AG09319 (cell line): Measurements from ENCODE around the gene CHST5.
"Not testable (repeated sequence)": the region's sequence is repeated elsewhere in the genome, so short reads cannot be mapped to it uniquely, and the experiment has no call there.

Source experiments
- DNase-seq: peaks from one replicate; pipeline ENCODE4 v3.0.0-alpha.2; 2010; ENCODE audit warnings: low read depth; ENCODE audit errors: extremely low read depth
- TF ChIP-seq, protein P1 (sequence below): IDR thresholded peaks from 2 replicates; pipeline ENCODE4 v1.5.1; 2011; ENCODE audit warnings: low read depth, mild to moderate bottlenecking, inconsistent platforms, low read length, moderate library complexity

Gene CHST5

GRCh38 chr16:75559564-75560372 lies 23.9 kb upstream of the CHST5 start:
- DNase-seq: peak; percentile 44
- TF ChIP-seq, protein P1, sequence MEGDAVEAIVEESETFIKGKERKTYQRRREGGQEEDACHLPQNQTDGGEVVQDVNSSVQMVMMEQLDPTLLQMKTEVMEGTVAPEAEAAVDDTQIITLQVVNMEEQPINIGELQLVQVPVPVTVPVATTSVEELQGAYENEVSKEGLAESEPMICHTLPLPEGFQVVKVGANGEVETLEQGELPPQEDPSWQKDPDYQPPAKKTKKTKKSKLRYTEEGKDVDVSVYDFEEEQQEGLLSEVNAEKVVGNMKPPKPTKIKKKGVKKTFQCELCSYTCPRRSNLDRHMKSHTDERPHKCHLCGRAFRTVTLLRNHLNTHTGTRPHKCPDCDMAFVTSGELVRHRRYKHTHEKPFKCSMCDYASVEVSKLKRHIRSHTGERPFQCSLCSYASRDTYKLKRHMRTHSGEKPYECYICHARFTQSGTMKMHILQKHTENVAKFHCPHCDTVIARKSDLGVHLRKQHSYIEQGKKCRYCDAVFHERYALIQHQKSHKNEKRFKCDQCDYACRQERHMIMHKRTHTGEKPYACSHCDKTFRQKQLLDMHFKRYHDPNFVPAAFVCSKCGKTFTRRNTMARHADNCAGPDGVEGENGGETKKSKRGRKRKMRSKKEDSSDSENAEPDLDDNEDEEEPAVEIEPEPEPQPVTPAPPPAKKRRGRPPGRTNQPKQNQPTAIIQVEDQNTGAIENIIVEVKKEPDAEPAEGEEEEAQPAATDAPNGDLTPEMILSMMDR: no peak

DNA sequence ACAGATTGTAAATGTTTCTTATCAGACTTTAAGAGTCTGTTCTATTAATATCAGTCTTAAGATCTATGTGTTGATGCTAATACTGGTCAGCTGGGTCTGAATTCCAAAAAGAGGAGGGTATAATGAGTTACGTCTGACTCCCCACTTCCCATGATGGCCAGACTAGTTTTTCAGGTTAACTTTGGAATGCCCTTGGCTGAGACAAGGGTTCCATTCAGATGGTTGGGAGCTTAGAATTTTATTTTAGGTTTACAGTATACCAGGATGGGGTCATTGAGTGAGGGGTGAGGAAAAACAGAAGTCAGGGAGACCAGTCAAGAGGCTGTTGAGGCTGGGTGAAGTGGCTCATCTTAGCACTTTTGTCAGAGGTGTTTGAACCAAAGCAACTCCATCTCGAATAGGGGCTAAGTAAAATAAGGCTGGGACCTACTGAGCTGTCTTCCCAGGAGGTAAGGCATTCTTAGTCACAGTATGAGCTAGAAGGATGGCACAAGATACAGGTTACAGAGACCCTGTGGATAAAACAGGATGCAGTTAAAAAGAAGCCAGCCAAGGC lies 23.0 kb upstream of the CHST5 start:
- no peak for DNase-seq
- TF ChIP-seq, protein P1: no peak

DNA sequence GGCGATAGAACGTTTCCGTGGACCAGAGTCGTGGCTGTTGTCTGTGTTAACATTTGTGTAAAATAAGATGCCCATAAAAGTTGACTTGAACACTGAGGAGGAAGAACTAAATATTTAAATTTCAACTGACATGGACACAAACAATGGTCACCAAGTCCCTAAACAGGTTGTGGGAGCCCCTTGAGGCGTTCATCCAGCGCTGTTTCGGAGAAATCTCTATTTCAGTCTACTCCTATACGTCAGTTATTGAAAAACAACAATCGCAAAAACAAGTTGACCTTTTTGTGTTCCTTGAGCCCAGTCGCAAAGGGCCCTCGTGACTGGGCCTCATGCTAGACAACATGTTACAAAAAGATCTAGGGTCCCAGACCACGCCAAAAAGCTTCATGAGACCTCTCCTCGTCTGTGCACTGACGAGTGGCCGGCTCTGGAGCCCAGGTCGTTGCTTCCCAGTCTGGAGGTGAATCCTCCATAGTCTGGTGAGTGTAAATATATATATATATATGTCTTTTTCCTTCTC lies 20.6 kb upstream of the CHST5 start:
- DNase-seq: no peak
- TF ChIP-seq, protein P1: no peak

GRCh38 chr16:75555707-75556430 lies 20.0 kb upstream of the CHST5 start, which contains the start of gene TMEM231:
Gene TMEM231 (minus strand): TSS chr16:75556252. CDS start chr16:75556209, 43 bp downstream.
- TF ChIP-seq, protein P1: no peak
- DNase-seq: peak; percentile 66

- TF ChIP-seq, protein P1: no peak
Measured at GRCh38 chr16:75555213-75555706, 19.4 kb upstream of the CHST5 start.

GRCh38 chr16:75552951-75553350 lies 17.0 kb upstream of the CHST5 start:
- TF ChIP-seq, protein P1: no peak
- DNase-seq: no peak

More at GRCh38 chr16:75555213-75555706, 19.4 kb upstream of the CHST5 start:
- DNase-seq: peak; percentile 55

GRCh38 chr16:75550211-75550662 lies 14.3 kb upstream of the CHST5 start:
- TF ChIP-seq, protein P1: peak; percentile 35
- no peak for DNase-seq

DNA sequence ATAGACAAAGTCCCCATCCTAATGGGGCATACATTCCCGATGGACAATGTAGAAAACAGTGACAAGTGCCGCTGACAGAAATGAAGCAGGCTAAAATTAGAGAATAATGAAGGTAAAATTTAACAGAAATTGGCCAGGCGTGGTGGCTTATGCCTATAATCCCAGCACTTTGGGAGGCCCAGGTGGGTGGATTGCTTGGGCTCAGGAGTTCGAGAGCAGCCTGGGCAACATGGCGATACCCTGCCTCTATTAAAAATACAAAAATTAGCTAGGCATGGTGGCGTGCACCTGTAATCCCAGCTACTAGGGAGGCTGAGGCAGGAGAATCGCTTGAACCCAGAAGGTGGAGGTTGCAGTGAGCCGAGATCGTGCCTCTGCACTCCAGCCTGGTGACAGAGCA lies 12.5 kb upstream of the CHST5 start:
- not testable (repeated sequence) for DNase-seq
